Measurements from ENCODE around the gene ZNF579. TPM values are rescaled to one million over a fixed set of nuclear protein-coding genes. Genes with fewer than 3 reads are reported as not detected.
"Not testable (repeated sequence)": the region's sequence is repeated elsewhere in the genome, so short reads cannot be mapped to it uniquely, and the experiment has no call there.

The ZNF579 gene
- total RNA-seq, 2 experiments from 2014 or later: 6.1 to 11.1 TPM

- Histone ChIP-seq H3K9me3 (ENCODE audit: low read length) (no peaks in the 10 kb centered on the region), H3K79me2 (ENCODE audit: insufficient read depth, low read depth, low read length) (peaks cover 5% of the 10 kb centered on the region; the same call in 1 of the 2 replicates), H3K27ac (ENCODE audit: low read depth, low read length, poor library complexity, severe bottlenecking) (no peak overlapping the region), H3K4me2 (ENCODE audit: low read length) (no peak overlapping the region), H4K20me1 (ENCODE audit: insufficient read depth, low read length) (peaks cover under 1% of the 10 kb centered on the region; the same call in 1 of the 2 replicates), H3K4me3 (ENCODE audit: low read depth, low read length, poor library complexity, severe bottlenecking) (no peak overlapping the region), H2AFZ (ENCODE audit: low read length) (no peak overlapping the region), H3K4me1 (ENCODE audit: insufficient read depth, low read length, poor library complexity, severe bottlenecking) (peaks cover 26% of the 10 kb centered on the region), H3K36me3 (ENCODE audit: insufficient read depth, low read length) (no peaks in the 10 kb centered on the region), H3K9me2 (ENCODE audit: insufficient read depth, low read length) (no peaks in the 10 kb centered on the region)
- no peak for TF ChIP-seq EZH2phosphoT487 (IDR thresholded peaks at IDR 0.05; ENCODE audit: borderline replicate concordance, low read depth, low read length)
- no peak for TF ChIP-seq CTCF (conservative IDR thresholded peaks at IDR 0.05; ENCODE audit: low read length)
- DNase-seq (ENCODE audit: low spot score): no peak
- CTCF ChIA-PET (ENCODE audit: unreplicated experiment): no interaction called here
- intact Hi-C loops (cut with micrococcal nuclease; ENCODE audit: unreplicated experiment): no loop called here
- BruUV-seq (replicated peaks): no TSS peak
- POLR2A ChIA-PET: no interaction called here
Measured at GRCh38 chr19:55584871-55585270, 4.2 kb upstream of the ZNF579 start.

GRCh38 chr19:55583897-55584296 lies 3.2 kb upstream of the ZNF579 start:
- H2AFZ ChIP-seq (ENCODE audit: low read length); H3K9me2 ChIP-seq (ENCODE audit: insufficient read depth, low read length); H3K4me3 ChIP-seq (ENCODE audit: low read depth, low read length, poor library complexity, severe bottlenecking); H3K36me3 ChIP-seq (ENCODE audit: insufficient read depth, low read length); intact Hi-C loops (cut with micrococcal nuclease; ENCODE audit: unreplicated experiment); H3K9me3 ChIP-seq (ENCODE audit: low read length); H3K4me2 ChIP-seq (ENCODE audit: low read length); H4K20me1 ChIP-seq (ENCODE audit: insufficient read depth, low read length); H3K27ac ChIP-seq (ENCODE audit: low read depth, low read length, poor library complexity, severe bottlenecking); H3K79me2 ChIP-seq (ENCODE audit: insufficient read depth, low read depth, low read length); CTCF ChIA-PET (ENCODE audit: unreplicated experiment); DNase-seq (ENCODE audit: low spot score); BruUV-seq (replicated peaks): not testable (repeated sequence)
- peaks cover 32% of the 10 kb centered on the region for H3K4me1 ChIP-seq (ENCODE audit: insufficient read depth, low read length, poor library complexity, severe bottlenecking)
- POLR2A ChIA-PET: interaction anchor here (0.7 kb wide), 1 partner anchor 448 kb away, joined by 3 read pairs; no protein-coding TSS in a partner anchor

- BruUV-seq (replicated peaks); CTCF ChIA-PET (ENCODE audit: unreplicated experiment): not testable (repeated sequence)
Measured at GRCh38 chr19:55582284-55582683, 1.6 kb upstream of the ZNF579 start.

GRCh38 chr19:55581823-55582223 lies 1.2 kb upstream of the ZNF579 start:
- H4K20me1 ChIP-seq (ENCODE audit: insufficient read depth, low read length): peaks cover 4% of the 10 kb centered on the region; the same call in 1 of the 2 replicates
- TF ChIP-seq EZH2phosphoT487 (IDR thresholded peaks at IDR 0.05; ENCODE audit: borderline replicate concordance, low read depth, low read length) (no peak), CTCF (conservative IDR thresholded peaks at IDR 0.05; ENCODE audit: low read length) (no peak)
- peaks cover 11% of the 10 kb centered on the region for H3K36me3 ChIP-seq (ENCODE audit: insufficient read depth, low read length)
- no peaks in the 10 kb centered on the region for H3K9me2 ChIP-seq (ENCODE audit: insufficient read depth, low read length)
- no peaks in the 10 kb centered on the region for H3K9me3 ChIP-seq (ENCODE audit: low read length)
- BruUV-seq (replicated peaks): no TSS peak
- H3K79me2 ChIP-seq (ENCODE audit: insufficient read depth, low read depth, low read length): peaks cover 9% of the 10 kb centered on the region; the same call in 1 of the 2 replicates
- ChIA-PET POLR2A (no interaction called here), CTCF (ENCODE audit: unreplicated experiment) (no interaction called here)
- intact Hi-C loops (cut with micrococcal nuclease; ENCODE audit: unreplicated experiment): loop anchor here (2.0 kb wide), 1 partner anchor 17 kb away; the partner anchor contains the start of gene FIZ1
- H3K4me2 ChIP-seq (ENCODE audit: low read length): no peak overlapping the region
- H3K27ac ChIP-seq (ENCODE audit: low read depth, low read length, poor library complexity, severe bottlenecking): no peak overlapping the region
- H3K4me3 ChIP-seq (ENCODE audit: low read depth, low read length, poor library complexity, severe bottlenecking): no peak overlapping the region
- H2AFZ ChIP-seq (ENCODE audit: low read length): no peak overlapping the region
- peaks cover 27% of the 10 kb centered on the region for H3K4me1 ChIP-seq (ENCODE audit: insufficient read depth, low read length, poor library complexity, severe bottlenecking)
- DNase-seq (ENCODE audit: low spot score): no peak

More at GRCh38 chr19:55582284-55582683, 1.6 kb upstream of the ZNF579 start:
- H3K4me2 ChIP-seq (ENCODE audit: low read length); H3K79me2 ChIP-seq (ENCODE audit: insufficient read depth, low read depth, low read length); H3K4me3 ChIP-seq (ENCODE audit: low read depth, low read length, poor library complexity, severe bottlenecking); H3K27ac ChIP-seq (ENCODE audit: low read depth, low read length, poor library complexity, severe bottlenecking); POLR2A ChIA-PET; DNase-seq (ENCODE audit: low spot score); H3K9me3 ChIP-seq (ENCODE audit: low read length); intact Hi-C loops (cut with micrococcal nuclease; ENCODE audit: unreplicated experiment); H4K20me1 ChIP-seq (ENCODE audit: insufficient read depth, low read length); H2AFZ ChIP-seq (ENCODE audit: low read length); H3K9me2 ChIP-seq (ENCODE audit: insufficient read depth, low read length); H3K36me3 ChIP-seq (ENCODE audit: insufficient read depth, low read length): not testable (repeated sequence)
- peaks cover 32% of the 10 kb centered on the region for H3K4me1 ChIP-seq (ENCODE audit: insufficient read depth, low read length, poor library complexity, severe bottlenecking)

Data from OCI-LY7 (cell line).